Panc1 (cell line): Measurements from ENCODE around the gene SLC2A4RG. TPM values are rescaled to one million over a fixed set of nuclear protein-coding genes. Genes with fewer than 3 reads are reported as not detected.

ENCODE experiments used
- ATAC-seq: fragments of 200-7000 bp; cut with Tn5 transposase; 2 replicates; pipeline ENCODE4 v1.9.1; 2020; ENCODE audit warnings: mild to moderate bottlenecking, moderate library complexity
- BruUV-seq: library from RNA; stranded (reverse); fragments of 400-500 nt; replicated peaks from 2 replicates; lab custom pipeline; 2021; lab: Mats Ljungman, UMichigan
- CTCF ChIA-PET: fragments of 300-600 bp; sonication (Branson Sonifier 250); formaldehyde crosslinking; loops from one replicate; lab custom pipeline; 2022; ENCODE audit warnings: antibody characterized with exemption; lab: Charles Lee
- POLR2A ChIA-PET: fragments of 300-600 bp; sonication (Branson Sonifier 250); formaldehyde crosslinking; loops from one replicate; lab custom pipeline; 2022; ENCODE audit warnings: antibody characterized with exemption; lab: Charles Lee
- DNase-seq: peaks from one replicate; pipeline ENCODE4 v3.0.0-alpha.2; 2010; ENCODE audit warnings: low read depth, low spot score
- H3K27ac ChIP-seq: 2 replicates; pipeline ENCODE4 v1.5.1; 2011; ENCODE audit warnings: mild to moderate bottlenecking, low read length, inconsistent platforms
- H3K27me3 ChIP-seq: fragments of 200-500 bp; sonication (Bioruptor generic); 2 replicates; pipeline ENCODE4 v1.6.0; 2014; ENCODE audit warnings: low read length, inconsistent platforms; ENCODE audit not compliant: control insufficient read depth, insufficient read depth
- H3K36me3 ChIP-seq: fragments of 200-500 bp; sonication (Bioruptor generic); 2 replicates; pipeline ENCODE4 v1.5.1; 2014; ENCODE audit warnings: inconsistent platforms, mild to moderate bottlenecking, low read length, moderate library complexity; ENCODE audit not compliant: control insufficient read depth, insufficient read depth
- H3K4me1 ChIP-seq: 2 replicates; pipeline ENCODE4 v1.5.1; 2011; ENCODE audit warnings: inconsistent platforms, mild to moderate bottlenecking, low read length, moderate library complexity; ENCODE audit not compliant: control insufficient read depth, insufficient read depth
- H3K4me3 ChIP-seq, 2 experiments: 2 replicates each; pipeline ENCODE4 v1.5.1; 2011 to 2012; ENCODE audit warnings: low read depth in 2 of 2, low read length in 2 of 2, mild to moderate bottlenecking in 2 of 2, inconsistent platforms in 1 of 2, moderate library complexity in 1 of 2
- H3K9me3 ChIP-seq: fragments of 200-500 bp; sonication (Bioruptor generic); 2 replicates; pipeline ENCODE4 v1.5.1; 2014; ENCODE audit warnings: low read depth, mild to moderate bottlenecking, inconsistent platforms, low read length, moderate library complexity; ENCODE audit not compliant: control insufficient read depth, insufficient read depth
- POLR2AphosphoS5 ChIP-seq: IDR thresholded peaks from 2 replicates; pipeline ENCODE4 v1.6.1; 2012; ENCODE audit warnings: mild to moderate bottlenecking, low read depth, low read length, moderate library complexity
- SIN3A ChIP-seq: IDR thresholded peaks from 2 replicates; pipeline ENCODE4 v1.6.1; 2012; ENCODE audit warnings: low read depth, mild to moderate bottlenecking, low read length, moderate library complexity, borderline replicate concordance; ENCODE audit not compliant: insufficient read depth
- in situ Hi-C: cut with HindIII; loops from 2 replicates; pipeline ENCODE4 v1.10.0; 2016; ENCODE audit warnings: low sequenced_read_pairs, low pct_unique_long_range_greater_than_20kb
- intact Hi-C: fragments of 100-400 bp; cut with micrococcal nuclease; formaldehyde crosslinking; loops from one replicate; pipeline ENCODE4 v1.10.0; 2022; ENCODE audit not compliant: unreplicated experiment
- total RNA-seq: library from RNA; stranded (reverse); gene quantifications from one replicate; pipeline ENCODE4 v1.2.1, GENCODE V29; 2021; ENCODE audit not compliant: unreplicated experiment
- TF ChIP-seq, protein P1 (sequence below), 2 experiments: IDR thresholded peaks; 2 replicates each; pipeline ENCODE4 v1.6.1; 2011 to 2012; ENCODE audit warnings: low read depth in 2 of 2, control low read depth in 1 of 2, low read length in 1 of 2, mild to moderate bottlenecking in 1 of 2, moderate library complexity in 1 of 2; ENCODE audit not compliant: insufficient read depth in 1 of 2
- TF ChIP-seq, protein P2 (sequence below): fragments of 450-650 bp; IDR thresholded peaks from 2 replicates; pipeline ENCODE4 v1.5.1; 2017; ENCODE audit warnings: mild to moderate bottlenecking

Gene SLC2A4RG
- total RNA-seq, 1 experiment from 2014 or later, result 166 TPM

DNA sequence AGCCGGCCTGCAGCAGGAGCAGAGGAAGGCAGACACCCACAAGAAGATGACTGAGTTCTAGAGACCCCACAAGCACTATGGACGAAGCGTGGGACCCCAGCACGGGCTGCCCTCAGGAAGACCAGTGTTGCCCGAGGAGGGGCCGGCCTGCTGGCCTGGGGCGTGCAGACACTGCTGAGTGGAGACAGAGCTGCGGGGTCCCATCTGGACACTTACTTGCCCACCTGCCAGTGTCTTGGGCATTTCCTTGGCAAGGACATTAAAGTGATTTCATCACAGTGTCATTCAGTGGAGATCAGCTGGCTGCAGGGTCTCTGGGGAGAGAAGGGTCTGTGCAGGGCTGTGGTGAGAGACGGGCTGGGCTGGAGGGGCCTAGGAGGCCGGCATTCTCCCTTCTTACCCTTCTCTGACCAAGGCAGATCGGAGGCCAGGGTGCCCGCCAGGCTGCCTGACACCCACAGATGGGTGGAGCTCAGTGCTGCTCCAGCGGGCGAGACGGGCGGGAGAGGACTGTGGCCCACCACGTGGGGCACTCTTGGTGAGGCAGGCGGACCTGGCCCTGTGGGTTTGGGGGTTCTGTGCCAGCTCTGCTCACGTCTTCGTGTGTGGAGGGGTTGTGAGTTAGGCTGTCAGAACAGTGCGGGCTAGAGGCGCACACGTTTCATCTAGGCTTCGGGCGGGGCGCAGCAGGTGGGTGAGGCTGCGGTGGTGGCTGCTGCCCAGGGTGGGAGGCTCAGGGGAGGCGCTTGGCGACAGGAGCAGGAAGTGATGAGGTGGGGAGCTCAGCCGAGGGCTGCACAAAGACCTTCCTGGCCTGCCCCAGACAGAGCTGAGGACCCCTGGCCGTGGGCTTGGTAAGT, 3.5 kb upstream of the SLC2A4RG start, which contains the start of gene LIME1:
TSS of gene LIME1 (plus strand) at position 806 of the 860 bp plus-strand sequence. CDS start 886 bp downstream, outside the sequence.
- ATAC-seq (no peak), DNase-seq (no peak)
- no peaks in the 10 kb centered on the region for H3K9me3 ChIP-seq
- CTCF ChIA-PET, result interaction anchor here (0.6 to 0.7 kb wide), 2 partner anchors 15 to 197 kb away, joined by 3 to 5 read pairs; no protein-coding TSS in a partner anchor
- POLR2A ChIA-PET, result no interaction called here
- in situ Hi-C loops (no loop called here), intact Hi-C loops (no loop called here)
- H3K27ac ChIP-seq, result no peak within 1 kb of the TSS
- TF ChIP-seq POLR2AphosphoS5, result no peak
- TF ChIP-seq, protein P1, sequence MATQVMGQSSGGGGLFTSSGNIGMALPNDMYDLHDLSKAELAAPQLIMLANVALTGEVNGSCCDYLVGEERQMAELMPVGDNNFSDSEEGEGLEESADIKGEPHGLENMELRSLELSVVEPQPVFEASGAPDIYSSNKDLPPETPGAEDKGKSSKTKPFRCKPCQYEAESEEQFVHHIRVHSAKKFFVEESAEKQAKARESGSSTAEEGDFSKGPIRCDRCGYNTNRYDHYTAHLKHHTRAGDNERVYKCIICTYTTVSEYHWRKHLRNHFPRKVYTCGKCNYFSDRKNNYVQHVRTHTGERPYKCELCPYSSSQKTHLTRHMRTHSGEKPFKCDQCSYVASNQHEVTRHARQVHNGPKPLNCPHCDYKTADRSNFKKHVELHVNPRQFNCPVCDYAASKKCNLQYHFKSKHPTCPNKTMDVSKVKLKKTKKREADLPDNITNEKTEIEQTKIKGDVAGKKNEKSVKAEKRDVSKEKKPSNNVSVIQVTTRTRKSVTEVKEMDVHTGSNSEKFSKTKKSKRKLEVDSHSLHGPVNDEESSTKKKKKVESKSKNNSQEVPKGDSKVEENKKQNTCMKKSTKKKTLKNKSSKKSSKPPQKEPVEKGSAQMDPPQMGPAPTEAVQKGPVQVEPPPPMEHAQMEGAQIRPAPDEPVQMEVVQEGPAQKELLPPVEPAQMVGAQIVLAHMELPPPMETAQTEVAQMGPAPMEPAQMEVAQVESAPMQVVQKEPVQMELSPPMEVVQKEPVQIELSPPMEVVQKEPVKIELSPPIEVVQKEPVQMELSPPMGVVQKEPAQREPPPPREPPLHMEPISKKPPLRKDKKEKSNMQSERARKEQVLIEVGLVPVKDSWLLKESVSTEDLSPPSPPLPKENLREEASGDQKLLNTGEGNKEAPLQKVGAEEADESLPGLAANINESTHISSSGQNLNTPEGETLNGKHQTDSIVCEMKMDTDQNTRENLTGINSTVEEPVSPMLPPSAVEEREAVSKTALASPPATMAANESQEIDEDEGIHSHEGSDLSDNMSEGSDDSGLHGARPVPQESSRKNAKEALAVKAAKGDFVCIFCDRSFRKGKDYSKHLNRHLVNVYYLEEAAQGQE (IDR thresholded peaks at IDR 0.05; ENCODE audit: insufficient read depth in 1 of 2, low read depth in 2 of 2, low read length in 1 of 2), result no peak
- TF ChIP-seq SIN3A, result no peak
- H3K4me3 ChIP-seq, result no peak within 1 kb of the TSS
- no peaks in the 10 kb centered on the region for H3K36me3 ChIP-seq
- BruUV-seq, result no TSS peak
- H3K4me1 ChIP-seq, result peaks cover 34% of the 10 kb centered on the region
- H3K27me3 ChIP-seq, result no peaks in the 10 kb centered on the region

GRCh38 chr20:63736893-63737694, 2.5 kb upstream of the SLC2A4RG start:
- no peak for DNase-seq
- no TSS peak for BruUV-seq
- H3K4me3 ChIP-seq, result no peak overlapping the region
- peaks cover 42% of the 10 kb centered on the region for H3K4me1 ChIP-seq
- ChIA-PET POLR2A (interaction anchor here (0.7 kb wide), 1 partner anchor 51 kb away, joined by 3 read pairs; no protein-coding TSS in a partner anchor), CTCF (interaction anchor here (0.6 to 0.7 kb wide), 2 partner anchors 16 to 198 kb away, joined by 3 to 5 read pairs; no protein-coding TSS in a partner anchor)
- TF ChIP-seq SIN3A, result no peak
- TF ChIP-seq, protein P2, sequence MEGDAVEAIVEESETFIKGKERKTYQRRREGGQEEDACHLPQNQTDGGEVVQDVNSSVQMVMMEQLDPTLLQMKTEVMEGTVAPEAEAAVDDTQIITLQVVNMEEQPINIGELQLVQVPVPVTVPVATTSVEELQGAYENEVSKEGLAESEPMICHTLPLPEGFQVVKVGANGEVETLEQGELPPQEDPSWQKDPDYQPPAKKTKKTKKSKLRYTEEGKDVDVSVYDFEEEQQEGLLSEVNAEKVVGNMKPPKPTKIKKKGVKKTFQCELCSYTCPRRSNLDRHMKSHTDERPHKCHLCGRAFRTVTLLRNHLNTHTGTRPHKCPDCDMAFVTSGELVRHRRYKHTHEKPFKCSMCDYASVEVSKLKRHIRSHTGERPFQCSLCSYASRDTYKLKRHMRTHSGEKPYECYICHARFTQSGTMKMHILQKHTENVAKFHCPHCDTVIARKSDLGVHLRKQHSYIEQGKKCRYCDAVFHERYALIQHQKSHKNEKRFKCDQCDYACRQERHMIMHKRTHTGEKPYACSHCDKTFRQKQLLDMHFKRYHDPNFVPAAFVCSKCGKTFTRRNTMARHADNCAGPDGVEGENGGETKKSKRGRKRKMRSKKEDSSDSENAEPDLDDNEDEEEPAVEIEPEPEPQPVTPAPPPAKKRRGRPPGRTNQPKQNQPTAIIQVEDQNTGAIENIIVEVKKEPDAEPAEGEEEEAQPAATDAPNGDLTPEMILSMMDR, result no peak; the same call in 1 of the 2 replicates
- intact Hi-C loops (no loop called here), in situ Hi-C loops (no loop called here)
- no peaks in the 10 kb centered on the region for H3K27me3 ChIP-seq
- no peaks in the 10 kb centered on the region for H3K9me3 ChIP-seq
- no peak for ATAC-seq
- H3K36me3 ChIP-seq, result no peaks in the 10 kb centered on the region
- no peak overlapping the region for H3K27ac ChIP-seq
